ENCODE results near the gene SHFL. TPM values are rescaled to one million over a fixed set of nuclear protein-coding genes. Genes with fewer than 3 reads are reported as not detected.

The SHFL gene
- 10.7 and 11.4 TPM in 2 replicates for total RNA-seq

GRCh38 chr19:10085641-10086590 lies at the start of gene SHFL:
TSS of gene SHFL (plus strand) at chr19:10086317. CDS start at chr19:10086428, 111 bp downstream.

GRCh38 chr19:10106100-10106936 lies 20.2 kb downstream of the SHFL start, which contains the start of gene PPAN:
TSS of gene PPAN (plus strand) at chr19:10106362. CDS start at chr19:10106395, 33 bp downstream.

DNA sequence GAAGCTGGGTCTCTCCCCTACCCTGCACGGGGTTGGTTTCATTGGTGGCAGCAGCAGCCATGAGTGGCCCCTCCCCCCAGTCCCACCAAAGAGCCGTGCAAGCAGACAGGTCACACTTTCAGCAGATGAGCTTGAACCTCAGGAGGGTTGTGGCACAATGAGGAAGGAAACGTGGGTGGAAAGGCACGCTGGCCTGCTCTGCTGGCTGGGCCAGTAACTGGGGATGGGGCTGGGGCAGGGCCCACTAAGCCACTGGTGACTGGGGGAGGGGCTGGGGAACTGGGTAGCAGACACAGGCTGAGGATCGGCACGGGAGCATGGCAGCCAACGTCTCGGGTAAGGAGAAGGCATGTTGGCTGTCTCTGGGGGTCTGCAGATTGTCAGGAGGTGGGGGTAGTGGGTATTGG lies 25.3 kb downstream of the SHFL start, which contains the start of gene P2RY11:
P2RY11 (plus strand) TSS at position 289 of the 407 bp plus-strand sequence; CDS start at position 318, 29 bp downstream.

Other genes with a start within 250 kb of the SHFL start
- gene OLFM2, start 149.8 kb upstream of the SHFL start, total RNA-seq = 0.45 TPM in 1 of 2 replicates, not detected in the other
- gene COL5A3, start 75.8 kb upstream of the SHFL start, total RNA-seq = 0.34 and 0.59 TPM in 2 replicates
- gene RDH8, start 72.8 kb upstream of the SHFL start, total RNA-seq = not detected in 2 replicates
- gene ANGPTL6, start 16.4 kb downstream of the SHFL start, total RNA-seq = not detected in 2 replicates
- 33.3 and 39.4 TPM in 2 replicates for gene PPAN, start 20.0 kb downstream of the SHFL start, total RNA-seq
- gene P2RY11, start 25.4 kb downstream of the SHFL start, total RNA-seq = 0.50 and 1.2 TPM in 2 replicates
- gene EIF3G, start 33.6 kb downstream of the SHFL start, total RNA-seq = 309 and 314 TPM in 2 replicates
- gene DNMT1, start 108.6 kb downstream of the SHFL start, total RNA-seq = 119 and 123 TPM in 2 replicates
- gene S1PR2, start 145.0 kb downstream of the SHFL start, total RNA-seq = 14.1 and 14.8 TPM in 2 replicates
- 116 and 127 TPM in 2 replicates for gene MRPL4, start 165.9 kb downstream of the SHFL start, total RNA-seq
- gene ICAM1, start 184.8 kb downstream of the SHFL start, total RNA-seq = 13.2 and 13.6 TPM in 2 replicates
- 3.9 and 4.6 TPM in 2 replicates for gene ICAM4, start 200.6 kb downstream of the SHFL start, total RNA-seq
- 2.9 and 3.6 TPM in 2 replicates for gene ICAM5, start 203.6 kb downstream of the SHFL start, total RNA-seq
- gene ZGLP1, start 223.5 kb downstream of the SHFL start, total RNA-seq = 0.59 and 0.67 TPM in 2 replicates
- 26.9 and 33.8 TPM in 2 replicates for gene FDX2, start 229.7 kb downstream of the SHFL start, total RNA-seq
- 28.7 and 32.1 TPM in 2 replicates for gene RAVER1, start 247.2 kb downstream of the SHFL start, total RNA-seq